Retinal pigment epithelial cell (primary cell): Measurements from ENCODE around the gene ZSCAN30.

Source experiments
- DNase-seq: peaks from one replicate; pipeline ENCODE4 v3.0.0-alpha.2; 2010; ENCODE audit warnings: low read depth
- H3K4me3 ChIP-seq: 2 replicates; pipeline ENCODE4 v1.5.1; 2011; ENCODE audit warnings: mild to moderate bottlenecking, low read length, control low read depth, moderate library complexity
- TF ChIP-seq, protein P1 (sequence below): conservative IDR thresholded peaks from 2 replicates; pipeline ENCODE4 v1.5.1; 2011; ENCODE audit warnings: low read depth, low read length, control low read depth, inconsistent platforms

Gene ZSCAN30

GRCh38 chr18:35267161-35267651 is 22.8 kb downstream of the ZSCAN30 start:
- TF ChIP-seq, protein P1, sequence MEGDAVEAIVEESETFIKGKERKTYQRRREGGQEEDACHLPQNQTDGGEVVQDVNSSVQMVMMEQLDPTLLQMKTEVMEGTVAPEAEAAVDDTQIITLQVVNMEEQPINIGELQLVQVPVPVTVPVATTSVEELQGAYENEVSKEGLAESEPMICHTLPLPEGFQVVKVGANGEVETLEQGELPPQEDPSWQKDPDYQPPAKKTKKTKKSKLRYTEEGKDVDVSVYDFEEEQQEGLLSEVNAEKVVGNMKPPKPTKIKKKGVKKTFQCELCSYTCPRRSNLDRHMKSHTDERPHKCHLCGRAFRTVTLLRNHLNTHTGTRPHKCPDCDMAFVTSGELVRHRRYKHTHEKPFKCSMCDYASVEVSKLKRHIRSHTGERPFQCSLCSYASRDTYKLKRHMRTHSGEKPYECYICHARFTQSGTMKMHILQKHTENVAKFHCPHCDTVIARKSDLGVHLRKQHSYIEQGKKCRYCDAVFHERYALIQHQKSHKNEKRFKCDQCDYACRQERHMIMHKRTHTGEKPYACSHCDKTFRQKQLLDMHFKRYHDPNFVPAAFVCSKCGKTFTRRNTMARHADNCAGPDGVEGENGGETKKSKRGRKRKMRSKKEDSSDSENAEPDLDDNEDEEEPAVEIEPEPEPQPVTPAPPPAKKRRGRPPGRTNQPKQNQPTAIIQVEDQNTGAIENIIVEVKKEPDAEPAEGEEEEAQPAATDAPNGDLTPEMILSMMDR = no peak
- peak; percentile 34 for DNase-seq
- peak overlapping the region; percentile 48 for H3K4me3 ChIP-seq

DNA sequence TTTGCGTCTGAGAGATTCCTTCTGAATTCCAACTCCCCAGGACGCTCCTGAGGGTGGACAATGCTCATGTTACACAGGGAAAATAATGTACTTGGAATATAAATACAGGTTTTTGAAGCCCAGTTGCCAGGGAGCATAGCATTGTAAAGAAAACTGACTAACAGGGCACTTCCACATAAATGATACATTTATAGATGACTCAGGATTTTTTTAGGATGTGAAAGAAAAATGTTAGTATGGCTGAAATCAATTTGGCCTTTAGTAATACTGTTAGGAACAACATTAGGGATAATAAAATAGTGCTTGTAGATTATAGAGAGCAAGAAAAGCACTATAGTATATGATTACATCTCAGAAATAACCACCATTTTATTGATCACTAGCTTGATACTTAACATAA is 25.6 kb downstream of the ZSCAN30 start:
- no peak overlapping the region for H3K4me3 ChIP-seq
- no peak for DNase-seq
- TF ChIP-seq, protein P1 = no peak

DNA sequence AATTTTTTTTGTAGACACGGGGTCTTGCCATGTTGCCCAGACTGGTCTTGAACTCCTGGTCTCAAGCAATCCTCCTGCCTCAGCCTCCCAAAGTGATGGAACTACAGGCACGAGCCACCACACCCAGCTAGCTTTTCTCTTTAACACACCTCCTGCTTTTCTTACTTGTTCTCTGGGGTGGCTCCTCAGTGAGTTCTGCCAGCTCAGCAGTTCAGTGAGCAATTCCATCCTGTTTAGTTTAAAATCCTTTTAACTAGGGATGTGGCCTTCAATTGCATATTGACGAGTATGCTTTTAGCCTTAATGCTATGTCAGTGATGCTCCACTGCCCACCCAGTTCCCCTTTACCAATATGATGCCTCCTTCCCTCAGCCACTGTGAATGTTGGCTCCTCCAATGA is 33.1 kb downstream of the ZSCAN30 start:
- H3K4me3 ChIP-seq = no peak overlapping the region
- DNase-seq = no peak
- TF ChIP-seq, protein P1 = no peak

DNA sequence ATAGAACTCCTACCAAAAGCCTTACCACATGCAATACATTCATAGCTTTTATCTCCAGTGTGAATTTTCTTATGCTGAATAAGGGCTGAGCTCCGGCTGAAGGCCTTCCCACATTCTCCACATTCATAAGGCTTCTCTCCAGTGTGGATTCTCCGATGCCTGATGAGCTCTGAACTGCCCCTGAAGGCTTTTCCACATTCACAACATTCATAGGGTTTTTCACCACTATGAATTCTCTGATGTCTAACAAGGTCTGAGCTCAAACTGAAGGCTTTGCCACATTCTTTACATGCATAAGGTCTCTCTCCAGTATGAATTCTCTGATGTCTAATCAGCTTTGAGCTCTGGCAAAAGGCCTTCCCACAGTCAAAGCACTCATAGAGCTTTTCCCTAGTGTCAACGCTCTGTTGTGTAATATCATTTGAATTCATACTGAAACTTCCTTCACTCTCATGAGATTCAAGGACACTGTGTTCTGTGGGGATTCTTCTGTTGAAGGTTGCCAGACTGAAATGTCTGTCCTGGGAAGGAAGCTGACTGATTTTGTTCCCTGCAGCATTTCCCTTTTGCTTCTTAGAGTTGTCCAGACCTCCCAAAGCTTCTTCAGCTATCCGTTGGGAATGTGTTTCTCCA is 36.3 kb downstream of the ZSCAN30 start:
- DNase-seq = no peak
- TF ChIP-seq, protein P1 = no peak
- no peak overlapping the region for H3K4me3 ChIP-seq

GRCh38 chr18:35252466-35252865 is 37.6 kb downstream of the ZSCAN30 start:
- TF ChIP-seq, protein P1 = no peak
- no peak overlapping the region for H3K4me3 ChIP-seq
- DNase-seq = no peak

DNA sequence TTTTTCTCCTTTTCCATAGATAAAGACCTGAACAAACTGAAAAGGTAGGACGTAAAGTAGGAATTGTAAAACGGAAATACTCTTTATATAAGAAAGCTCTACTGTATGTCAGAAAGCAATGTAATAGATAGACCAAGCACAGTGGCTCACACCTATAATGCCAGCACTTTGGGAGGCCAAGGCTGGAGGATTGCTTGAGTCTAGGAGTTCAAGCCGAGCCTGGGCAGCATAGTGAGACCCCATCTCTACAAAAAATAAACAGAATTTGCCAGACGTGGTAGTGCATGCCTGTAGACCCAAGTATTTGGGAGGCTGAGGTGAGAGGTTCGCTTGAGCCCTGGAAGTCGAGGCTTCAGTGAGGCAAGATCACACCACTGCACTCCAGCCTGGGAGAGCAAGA is 41.6 kb downstream of the ZSCAN30 start:
- TF ChIP-seq, protein P1 = no peak
- no peak overlapping the region for H3K4me3 ChIP-seq
- no peak for DNase-seq
